HEK293 (cell line): ENCODE data around the gene SPTLC3.

Experiments used
- CTCF ChIA-PET: fragments of 350-600 bp; formaldehyde crosslinking; extraction: SDS; loops from one replicate; lab custom pipeline; 2021; ENCODE audit warnings: antibody characterized with exemption; lab: Yijun Ruan, JAX
- POLR2A ChIA-PET: fragments of 300-600 bp; formaldehyde crosslinking; extraction: SDS; loops from one replicate; lab custom pipeline; 2020; ENCODE audit warnings: antibody characterized with exemption, inconsistent platforms; lab: Yijun Ruan, JAX
- H3K27ac ChIP-seq: fragments of 200-500 bp; sonication (Bioruptor generic); 2 replicates; pipeline ENCODE4 v1.5.1; 2014; ENCODE audit warnings: low read depth, low read length, control low read depth, inconsistent platforms; ENCODE audit errors: extremely low read depth
- H3K36me3 ChIP-seq, 2 experiments: fragments of 200-500 bp in 1 of 2; sonication (Bioruptor generic) in 1 of 2; 1 replicate in 1 of 2; 2 replicates in 1 of 2; pipeline ENCODE4 v1.5.1; 2014 to 2017; ENCODE audit warnings: inconsistent platforms in 2 of 2, low read length in 2 of 2; ENCODE audit not compliant: control insufficient read depth in 2 of 2, insufficient read depth in 1 of 2
- H3K4me1 ChIP-seq: fragments of 200-500 bp; sonication (Bioruptor generic); 2 replicates; pipeline ENCODE4 v1.5.1; 2014; ENCODE audit warnings: mild to moderate bottlenecking, low read length, inconsistent platforms; ENCODE audit not compliant: control insufficient read depth, insufficient read depth
- H3K4me3 ChIP-seq: 2 replicates; pipeline ENCODE4 v1.5.1; 2011; ENCODE audit warnings: low read depth, mild to moderate bottlenecking, control low read depth, low read length, moderate library complexity
- H3K9me3 ChIP-seq: fragments of 200-500 bp; sonication (Bioruptor generic); 2 replicates; pipeline ENCODE4 v1.5.1; 2014; ENCODE audit warnings: low read depth, low read length, inconsistent platforms; ENCODE audit not compliant: control insufficient read depth, insufficient read depth
- INSM2 ChIP-seq: fragments of 450-650 bp; formaldehyde crosslinking; IDR thresholded peaks from 2 replicates; pipeline ENCODE4 v1.5.1; 2016; ENCODE audit warnings: missing biosample characterization, missing genetic modification characterization
- OVOL3 ChIP-seq: fragments of 450-650 bp; formaldehyde crosslinking; IDR thresholded peaks from 2 replicates; pipeline ENCODE4 v1.5.1; 2016; ENCODE audit warnings: missing biosample characterization, missing genetic modification characterization
- RBAK ChIP-seq: fragments of 450-650 bp; formaldehyde crosslinking; IDR thresholded peaks from 2 replicates; pipeline ENCODE4 v1.5.1; 2016; ENCODE audit warnings: missing biosample characterization, missing genetic modification characterization
- SCRT1 ChIP-seq: fragments of 450-650 bp; formaldehyde crosslinking; IDR thresholded peaks from 2 replicates; pipeline ENCODE4 v1.5.1; 2016; ENCODE audit warnings: missing biosample characterization, missing genetic modification characterization, borderline replicate concordance
- YY1 ChIP-seq: fragments of 450-650 bp; formaldehyde crosslinking; IDR thresholded peaks from 2 replicates; pipeline ENCODE4 v1.5.1; 2018; ENCODE audit warnings: missing biosample characterization, missing genetic modification characterization
- ZFP41 ChIP-seq: fragments of 450-650 bp; formaldehyde crosslinking; IDR thresholded peaks from 2 replicates; pipeline ENCODE4 v1.5.1; 2016; ENCODE audit warnings: missing biosample characterization, missing genetic modification characterization, borderline replicate concordance
- ZNF114 ChIP-seq: fragments of 450-650 bp; formaldehyde crosslinking; IDR thresholded peaks from 2 replicates; pipeline ENCODE4 v1.5.0; 2017; ENCODE audit warnings: missing biosample characterization, missing genetic modification characterization
- ZNF16 ChIP-seq: fragments of 450-650 bp; formaldehyde crosslinking; IDR thresholded peaks from 2 replicates; pipeline ENCODE4 v1.5.1; 2016; ENCODE audit warnings: low read depth, missing biosample characterization, missing genetic modification characterization
- ZNF169 ChIP-seq: fragments of 450-650 bp; formaldehyde crosslinking; IDR thresholded peaks from 2 replicates; pipeline ENCODE4 v1.5.1; 2016; ENCODE audit warnings: missing biosample characterization, missing genetic modification characterization
- ZNF184 ChIP-seq: fragments of 450-650 bp; IDR thresholded peaks from 2 replicates; pipeline ENCODE4 v1.5.1; 2018; ENCODE audit warnings: missing biosample characterization, mild to moderate bottlenecking, missing genetic modification characterization
- ZNF202 ChIP-seq: fragments of 450-650 bp; formaldehyde crosslinking; IDR thresholded peaks from 2 replicates; pipeline ENCODE4 v1.5.1; 2016; ENCODE audit warnings: missing biosample characterization, missing genetic modification characterization, borderline replicate concordance
- ZNF211 ChIP-seq: fragments of 450-650 bp; formaldehyde crosslinking; IDR thresholded peaks from 2 replicates; pipeline ENCODE4 v1.5.1; 2016; ENCODE audit warnings: low read depth, missing biosample characterization, missing genetic modification characterization
- ZNF214 ChIP-seq: fragments of 450-650 bp; formaldehyde crosslinking; IDR thresholded peaks from 2 replicates; pipeline ENCODE4 v1.5.1; 2017; ENCODE audit warnings: missing biosample characterization, mild to moderate bottlenecking, missing genetic modification characterization, borderline replicate concordance
- ZNF302 ChIP-seq: fragments of 450-650 bp; formaldehyde crosslinking; IDR thresholded peaks from 2 replicates; pipeline ENCODE4 v1.5.1; 2016; ENCODE audit warnings: missing biosample characterization, missing genetic modification characterization, low read depth
- ZNF354C ChIP-seq: fragments of 450-650 bp; formaldehyde crosslinking; IDR thresholded peaks from 2 replicates; pipeline ENCODE4 v1.5.1; 2016; ENCODE audit warnings: missing biosample characterization, missing genetic modification characterization, low read depth, borderline replicate concordance
- ZNF404 ChIP-seq: fragments of 450-650 bp; formaldehyde crosslinking; IDR thresholded peaks from 2 replicates; pipeline ENCODE4 v1.5.1; 2017; ENCODE audit warnings: missing biosample characterization, missing genetic modification characterization
- ZNF433 ChIP-seq: fragments of 450-650 bp; formaldehyde crosslinking; IDR thresholded peaks from 2 replicates; pipeline ENCODE4 v1.5.1; 2016; ENCODE audit warnings: missing biosample characterization, missing genetic modification characterization, low read depth
- ZNF518A ChIP-seq: fragments of 450-650 bp; formaldehyde crosslinking; conservative IDR thresholded peaks from 2 replicates; pipeline ENCODE4 v1.5.1; 2016; ENCODE audit warnings: low read depth, missing biosample characterization, missing genetic modification characterization
- ZNF544 ChIP-seq: fragments of 450-650 bp; formaldehyde crosslinking; IDR thresholded peaks from 2 replicates; pipeline ENCODE4 v1.5.0; 2017; ENCODE audit warnings: missing biosample characterization, missing genetic modification characterization
- ZNF621 ChIP-seq: fragments of 450-650 bp; formaldehyde crosslinking; IDR thresholded peaks from 2 replicates; pipeline ENCODE4 v1.5.1; 2017; ENCODE audit warnings: missing biosample characterization, missing genetic modification characterization
- ZNF677 ChIP-seq: fragments of 450-650 bp; IDR thresholded peaks from 2 replicates; pipeline ENCODE4 v1.5.0; 2018; ENCODE audit warnings: missing biosample characterization, mild to moderate bottlenecking, missing genetic modification characterization, moderate library complexity
- ZNF701 ChIP-seq: fragments of 450-650 bp; formaldehyde crosslinking; IDR thresholded peaks from 2 replicates; pipeline ENCODE4 v1.5.1; 2016; ENCODE audit warnings: missing biosample characterization, missing genetic modification characterization
- ZNF747 ChIP-seq: fragments of 450-650 bp; formaldehyde crosslinking; IDR thresholded peaks from 2 replicates; pipeline ENCODE4 v1.5.1; 2016; ENCODE audit warnings: missing biosample characterization, missing genetic modification characterization
- ZSCAN16 ChIP-seq: fragments of 450-650 bp; formaldehyde crosslinking; IDR thresholded peaks from 2 replicates; pipeline ENCODE4 v1.5.1; 2016; ENCODE audit warnings: missing biosample characterization, missing genetic modification characterization
- TF ChIP-seq, protein P1 (sequence below): fragments of 450-650 bp; formaldehyde crosslinking; IDR thresholded peaks from 2 replicates; pipeline ENCODE4 v1.5.1; 2016; ENCODE audit warnings: missing biosample characterization, missing genetic modification characterization
- TF ChIP-seq, protein P2 (sequence below): sonication (generic); formaldehyde crosslinking; IDR thresholded peaks from 2 replicates; pipeline ENCODE4 v1.8.1; 2022; ENCODE audit warnings: mild to moderate bottlenecking, moderate library complexity, missing genetic modification reagents

The SPTLC3 gene

DNA sequence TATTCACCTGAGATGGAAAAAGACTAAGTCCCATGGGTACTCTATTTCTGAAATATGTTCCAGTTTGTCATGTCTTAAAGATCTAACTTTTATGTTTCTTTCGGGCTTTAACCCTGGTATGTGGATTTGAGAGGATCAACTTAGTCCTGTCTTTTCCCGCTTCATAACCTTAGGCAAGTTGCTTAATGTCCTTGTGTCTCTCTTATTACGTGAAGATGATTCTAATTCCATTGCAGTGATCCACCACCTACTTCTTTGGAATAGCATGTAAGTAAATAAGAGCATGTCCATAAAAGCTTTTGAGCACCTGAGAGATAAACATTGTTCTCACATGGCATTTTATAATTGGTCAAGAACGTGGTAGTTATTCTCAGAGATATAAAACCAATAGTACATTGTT is 23.0 kb downstream of the SPTLC3 start (continued):
- TF ChIP-seq ZNF518A (tag by site-specific recombination) (no peak), ZNF202 (tag by site-specific recombination) (no peak), INSM2 (tag by site-specific recombination) (no peak), ZNF544 (no peak), ZNF169 (tag by site-specific recombination) (no peak), ZNF16 (tag by site-specific recombination) (no peak), ZNF621 (tag by site-specific recombination) (no peak)

- Histone ChIP-seq H3K4me3 (no peak overlapping the region), H3K27ac (no peak overlapping the region), H3K9me3 (no peaks in the 10 kb centered on the region), H3K36me3 (no peaks in the 10 kb centered on the region), H3K4me1 (no peaks in the 10 kb centered on the region; the same call in 1 of the 2 replicates)
- CTCF ChIA-PET = interaction anchor here (0.6 kb wide), 1 partner anchor 41 kb away, joined by 3 read pairs; no protein-coding TSS in a partner anchor
- POLR2A ChIA-PET = no interaction called here
- TF ChIP-seq ZNF404 (tag by site-specific recombination) (no peak), ZNF184 (tag by site-specific recombination) (no peak), ZFP41 (no peak), ZNF354C (tag by site-specific recombination) (no peak), ZNF544 (no peak), OVOL3 (tag by site-specific recombination) (no peak), ZNF211 (no peak), YY1 (tag by site-specific recombination) (no peak), ZNF214 (tag by site-specific recombination) (no peak), ZNF677 (tag by site-specific recombination) (no peak), ZNF302 (no peak), ZNF747 (tag by site-specific recombination) (no peak), ZSCAN16 (tag by site-specific recombination) (no peak), SCRT1 (tag by site-specific recombination) (no peak), RBAK (no peak), ZNF114 (tag by site-specific recombination) (no peak), ZNF701 (tag by site-specific recombination) (no peak), ZNF433 (tag by site-specific recombination) (no peak)
- TF ChIP-seq, protein P1, sequence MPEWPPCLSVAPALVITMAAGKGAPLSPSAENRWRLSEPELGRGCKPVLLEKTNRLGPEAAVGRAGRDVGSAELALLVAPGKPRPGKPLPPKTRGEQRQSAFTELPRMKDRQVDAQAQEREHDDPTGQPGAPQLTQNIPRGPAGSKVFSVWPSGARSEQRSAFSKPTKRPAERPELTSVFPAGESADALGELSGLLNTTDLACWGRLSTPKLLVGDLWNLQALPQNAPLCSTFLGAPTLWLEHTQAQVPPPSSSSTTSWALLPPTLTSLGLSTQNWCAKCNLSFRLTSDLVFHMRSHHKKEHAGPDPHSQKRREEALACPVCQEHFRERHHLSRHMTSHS = no peak
- TF ChIP-seq, protein P2, sequence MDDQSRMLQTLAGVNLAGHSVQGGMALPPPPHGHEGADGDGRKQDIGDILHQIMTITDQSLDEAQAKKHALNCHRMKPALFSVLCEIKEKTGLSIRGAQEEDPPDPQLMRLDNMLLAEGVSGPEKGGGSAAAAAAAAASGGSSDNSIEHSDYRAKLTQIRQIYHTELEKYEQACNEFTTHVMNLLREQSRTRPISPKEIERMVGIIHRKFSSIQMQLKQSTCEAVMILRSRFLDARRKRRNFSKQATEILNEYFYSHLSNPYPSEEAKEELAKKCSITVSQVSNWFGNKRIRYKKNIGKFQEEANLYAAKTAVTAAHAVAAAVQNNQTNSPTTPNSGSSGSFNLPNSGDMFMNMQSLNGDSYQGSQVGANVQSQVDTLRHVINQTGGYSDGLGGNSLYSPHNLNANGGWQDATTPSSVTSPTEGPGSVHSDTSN (CRISPR knock-in tag) = no peak
- TF ChIP-seq, all 188 proteins: peak for 0
Measured at GRCh38 chr20:13034115-13034514, 25.3 kb downstream of the SPTLC3 start.
